ENCODE data around the gene SERGEF.

SERGEF gene

GRCh38 chr11:17954395-17955252, 58.2 kb downstream of the SERGEF start:
- no peak overlapping the region for H3K4me3 ChIP-seq (ENCODE audit: low read depth, low read length)
- no peak for TF ChIP-seq CTCF (IDR thresholded peaks at IDR 0.05; ENCODE audit: low read depth, low read length, missing control alignments)
- DNase-seq (ENCODE audit: low read depth) = no peak

DNA sequence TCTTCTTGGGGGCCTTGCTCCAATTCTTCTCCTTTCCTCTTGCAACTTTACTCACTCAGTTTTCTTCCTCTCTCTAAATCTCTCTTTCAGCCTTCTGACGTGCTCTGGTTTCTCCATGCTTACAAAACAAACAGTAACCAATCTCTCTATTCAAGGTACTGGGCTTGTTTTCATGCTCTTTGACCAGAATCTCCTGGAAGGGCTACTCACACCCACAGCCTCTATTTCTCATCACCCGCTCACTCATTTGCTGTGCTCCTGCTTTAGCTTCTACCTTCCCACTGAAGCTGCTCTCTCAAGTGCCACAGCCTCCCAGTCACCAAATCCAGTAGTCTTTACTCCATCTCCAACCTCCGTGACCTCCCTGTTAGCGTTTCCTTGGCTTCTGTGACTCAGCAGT, 60.4 kb downstream of the SERGEF start:
- no peak for TF ChIP-seq CTCF (IDR thresholded peaks at IDR 0.05; ENCODE audit: low read depth, low read length, missing control alignments)
- no peak overlapping the region for H3K4me3 ChIP-seq (ENCODE audit: low read depth, low read length)
- DNase-seq (ENCODE audit: low read depth) = no peak

DNA sequence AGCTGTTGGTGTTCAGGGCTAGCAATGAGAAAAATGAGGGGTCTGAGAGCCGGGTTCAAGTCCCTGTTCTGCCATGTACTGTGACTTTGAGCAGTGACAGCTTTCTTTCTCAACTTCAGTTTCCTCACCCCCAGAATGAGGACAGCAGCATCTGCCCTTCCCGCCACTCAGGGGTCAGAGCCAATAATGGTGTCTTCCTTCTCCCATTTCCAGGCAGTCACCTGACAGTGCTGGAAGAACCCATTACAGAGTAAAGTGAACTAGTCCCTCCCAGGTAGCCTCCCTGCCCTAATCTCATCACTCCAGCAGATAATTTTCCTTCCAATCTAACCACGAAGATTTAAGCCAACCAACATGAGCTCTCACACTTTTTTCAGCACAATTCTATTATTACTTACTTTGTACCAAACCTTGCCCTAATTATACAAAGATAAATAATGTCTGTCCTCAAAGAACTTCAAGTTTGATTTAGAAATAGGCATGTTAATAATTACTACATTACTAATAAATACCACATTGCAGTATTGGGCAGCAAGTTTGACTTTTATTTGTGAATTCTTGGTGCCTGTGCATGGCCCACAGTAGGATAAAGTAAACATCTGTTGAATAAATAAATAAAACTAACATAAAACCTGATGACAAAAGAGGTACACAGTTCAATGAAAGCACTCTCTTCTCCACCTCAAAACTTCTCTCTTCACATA, 61.0 kb downstream of the SERGEF start:
- DNase-seq (ENCODE audit: low read depth) = no peak
- no peak for TF ChIP-seq CTCF (IDR thresholded peaks at IDR 0.05; ENCODE audit: low read depth, low read length, missing control alignments)
- no peak overlapping the region for H3K4me3 ChIP-seq (ENCODE audit: low read depth, low read length)

DNA sequence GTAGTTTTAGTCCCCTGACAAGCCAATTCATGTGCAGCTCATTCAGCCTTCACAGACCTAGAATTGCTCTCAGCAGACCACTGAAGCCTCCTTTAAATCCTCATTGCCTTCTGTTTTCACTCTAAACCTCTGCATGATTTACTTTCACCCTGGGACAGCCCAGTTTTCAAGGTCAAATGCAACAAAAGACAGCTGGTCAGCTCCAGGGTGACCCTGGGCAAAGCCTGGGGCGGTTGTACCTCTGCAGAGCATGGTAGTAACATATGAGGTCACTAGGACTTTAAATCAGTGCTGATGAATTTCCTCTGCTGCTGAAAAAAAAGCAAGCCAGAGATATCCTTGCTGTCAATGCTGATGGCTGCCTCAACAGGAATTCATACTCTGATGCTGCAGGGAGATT, 62.2 kb downstream of the SERGEF start:
- DNase-seq (ENCODE audit: low read depth) = no peak

DNA sequence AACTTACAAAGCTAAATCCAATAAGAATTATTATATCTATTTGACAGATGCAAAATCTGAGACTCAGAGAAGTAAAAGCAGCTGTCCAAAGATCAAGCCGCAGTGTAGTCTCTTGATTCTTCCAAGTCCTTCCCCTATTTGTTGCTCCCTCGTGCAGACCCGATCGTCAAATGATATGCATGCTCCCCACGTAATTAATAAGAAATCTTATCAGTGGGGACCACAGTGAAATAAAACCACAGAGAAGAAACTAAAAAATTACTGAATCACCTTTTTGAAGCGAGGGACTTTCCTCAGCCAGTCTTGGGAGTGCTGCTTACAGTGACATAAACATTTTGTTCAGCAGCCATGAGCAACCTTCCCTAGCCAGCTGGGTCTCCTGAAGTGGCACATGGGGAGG, 64.6 kb downstream of the SERGEF start:
- DNase-seq (ENCODE audit: low read depth) = no peak
- no peak overlapping the region for H3K4me3 ChIP-seq (ENCODE audit: low read depth, low read length)
- TF ChIP-seq CTCF (IDR thresholded peaks at IDR 0.05; ENCODE audit: low read depth, low read length, missing control alignments) = no peak

More for the DNA sequence above, 62.2 kb downstream of the SERGEF start:
- TF ChIP-seq CTCF (IDR thresholded peaks at IDR 0.05; ENCODE audit: low read depth, low read length, missing control alignments) = no peak
- no peak overlapping the region for H3K4me3 ChIP-seq (ENCODE audit: low read depth, low read length)

DNA sequence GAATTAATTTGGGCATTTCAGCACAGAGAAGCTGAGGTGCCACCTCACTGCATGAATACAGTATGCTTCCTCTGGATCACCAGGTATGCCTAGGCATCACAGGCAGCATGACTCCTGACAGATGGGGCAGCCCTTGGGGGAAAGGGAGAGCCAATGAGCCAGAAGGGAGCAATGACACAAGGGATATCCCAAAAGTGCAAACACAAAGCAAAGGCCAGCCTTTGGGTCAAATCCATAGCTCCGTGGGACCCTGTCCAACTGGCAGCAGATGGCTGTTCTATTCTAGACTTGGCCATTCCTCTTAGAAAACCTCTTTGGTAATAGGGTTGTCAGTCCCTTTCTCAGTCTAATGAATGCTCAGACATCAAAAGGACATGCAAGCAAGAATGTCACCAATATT, 73.3 kb downstream of the SERGEF start:
- TF ChIP-seq CTCF (IDR thresholded peaks at IDR 0.05; ENCODE audit: low read depth, low read length, missing control alignments) = no peak
- DNase-seq (ENCODE audit: low read depth) = no peak
- H3K4me3 ChIP-seq (ENCODE audit: low read depth, low read length) = no peak overlapping the region

Data from GM12864 (cell line).